ENCODE measurements around the gene STMN3. TPM values are rescaled to one million over a fixed set of nuclear protein-coding genes. Genes with fewer than 3 reads are reported as not detected.

STMN3 gene
- total RNA-seq, 4 donors from 2014 or later: 2.4 to 6.4 (median 4.7) TPM

DNA sequence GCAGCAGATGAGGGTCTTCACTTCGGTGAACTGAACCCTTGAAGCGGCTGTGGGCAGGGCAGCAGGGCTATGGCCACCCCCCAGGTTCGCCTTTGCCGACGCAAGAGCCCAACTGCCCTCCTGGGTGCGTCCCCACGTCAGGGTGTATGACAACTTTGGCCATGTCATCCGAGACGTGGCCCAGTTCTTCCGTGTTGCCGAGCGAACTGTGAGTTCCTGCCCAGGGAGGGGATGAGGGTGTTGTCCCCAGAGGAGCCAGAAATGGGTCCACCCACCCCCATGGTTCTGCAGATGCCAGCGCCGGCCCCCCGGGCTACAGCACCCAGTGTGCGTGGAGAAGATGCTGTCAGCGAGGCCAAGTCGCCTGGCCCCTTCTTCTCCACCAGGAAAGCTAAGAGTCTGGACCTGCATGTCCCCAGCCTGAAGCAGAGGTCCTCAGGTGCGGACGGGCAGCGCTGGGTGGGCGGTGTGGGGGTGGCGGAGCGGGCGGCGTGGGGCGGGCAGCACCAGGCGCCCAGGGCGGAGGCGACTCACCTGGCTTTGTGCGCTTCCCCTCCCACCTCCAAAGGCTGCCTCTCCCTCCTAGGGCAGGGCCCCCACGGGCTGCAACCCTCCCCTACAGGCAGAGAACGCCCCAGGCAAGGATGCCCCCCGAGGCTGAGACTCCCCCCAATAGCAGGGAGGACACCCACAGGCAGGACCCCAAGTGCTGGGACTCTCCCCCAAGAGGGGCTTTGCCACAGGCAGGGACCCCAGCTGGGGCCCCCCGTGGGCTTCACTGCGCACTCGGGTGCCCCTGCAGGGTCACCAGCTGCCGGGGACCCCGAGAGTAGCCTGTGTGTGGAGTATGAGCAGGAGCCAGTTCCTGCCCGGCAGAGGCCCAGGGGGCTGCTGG is 37.0 kb upstream of the STMN3 start:
- TF ChIP-seq, protein P1, sequence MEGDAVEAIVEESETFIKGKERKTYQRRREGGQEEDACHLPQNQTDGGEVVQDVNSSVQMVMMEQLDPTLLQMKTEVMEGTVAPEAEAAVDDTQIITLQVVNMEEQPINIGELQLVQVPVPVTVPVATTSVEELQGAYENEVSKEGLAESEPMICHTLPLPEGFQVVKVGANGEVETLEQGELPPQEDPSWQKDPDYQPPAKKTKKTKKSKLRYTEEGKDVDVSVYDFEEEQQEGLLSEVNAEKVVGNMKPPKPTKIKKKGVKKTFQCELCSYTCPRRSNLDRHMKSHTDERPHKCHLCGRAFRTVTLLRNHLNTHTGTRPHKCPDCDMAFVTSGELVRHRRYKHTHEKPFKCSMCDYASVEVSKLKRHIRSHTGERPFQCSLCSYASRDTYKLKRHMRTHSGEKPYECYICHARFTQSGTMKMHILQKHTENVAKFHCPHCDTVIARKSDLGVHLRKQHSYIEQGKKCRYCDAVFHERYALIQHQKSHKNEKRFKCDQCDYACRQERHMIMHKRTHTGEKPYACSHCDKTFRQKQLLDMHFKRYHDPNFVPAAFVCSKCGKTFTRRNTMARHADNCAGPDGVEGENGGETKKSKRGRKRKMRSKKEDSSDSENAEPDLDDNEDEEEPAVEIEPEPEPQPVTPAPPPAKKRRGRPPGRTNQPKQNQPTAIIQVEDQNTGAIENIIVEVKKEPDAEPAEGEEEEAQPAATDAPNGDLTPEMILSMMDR (IDR thresholded peaks at IDR 0.05; ENCODE audit: low read depth): no peak

DNA sequence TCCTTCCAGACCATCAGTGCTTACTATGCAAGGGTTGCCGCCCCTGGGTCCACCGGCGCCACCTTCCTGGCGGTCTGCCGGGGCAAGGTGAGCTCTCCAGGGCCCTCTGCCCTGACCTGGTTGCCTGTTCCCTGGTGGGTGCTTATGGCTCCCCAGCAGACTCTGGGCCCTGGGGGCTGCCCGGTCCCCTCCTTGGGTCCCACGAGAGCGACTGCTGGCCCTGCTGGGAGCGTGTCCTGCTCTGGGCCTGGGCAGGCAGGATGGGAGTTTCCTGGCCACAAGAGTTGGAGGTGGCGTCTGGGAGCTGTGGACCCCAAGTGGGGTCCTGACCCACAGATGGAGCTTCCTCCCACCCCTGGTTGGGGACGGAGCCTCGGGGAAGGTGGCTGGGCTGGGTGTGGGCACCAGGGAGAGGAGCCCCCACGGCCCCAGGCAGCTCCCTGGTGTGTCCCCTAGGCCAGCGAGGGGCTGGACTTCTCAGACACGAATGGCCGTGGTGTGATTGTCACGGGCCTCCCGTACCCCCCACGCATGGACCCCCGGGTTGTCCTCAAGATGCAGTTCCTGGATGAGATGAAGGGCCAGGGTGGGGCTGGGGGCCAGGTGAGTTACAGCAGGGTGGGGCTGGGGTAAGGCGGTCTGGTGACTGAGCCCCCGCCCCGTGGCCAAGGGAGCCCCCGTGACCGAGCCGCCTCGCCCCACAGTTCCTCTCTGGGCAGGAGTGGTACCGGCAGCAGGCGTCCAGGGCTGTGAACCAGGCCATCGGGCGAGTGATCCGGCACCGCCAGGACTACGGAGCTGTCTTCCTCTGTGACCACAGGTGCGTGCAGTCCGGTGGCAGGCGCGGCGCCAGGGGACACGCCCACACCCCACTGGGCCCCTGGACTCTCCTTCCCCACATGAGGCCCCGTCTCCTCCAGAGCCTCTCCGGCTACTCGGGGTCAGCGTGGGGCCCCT is 36.1 kb upstream of the STMN3 start:
- TF ChIP-seq, protein P1 (IDR thresholded peaks at IDR 0.05; ENCODE audit: low read depth): no peak

DNA sequence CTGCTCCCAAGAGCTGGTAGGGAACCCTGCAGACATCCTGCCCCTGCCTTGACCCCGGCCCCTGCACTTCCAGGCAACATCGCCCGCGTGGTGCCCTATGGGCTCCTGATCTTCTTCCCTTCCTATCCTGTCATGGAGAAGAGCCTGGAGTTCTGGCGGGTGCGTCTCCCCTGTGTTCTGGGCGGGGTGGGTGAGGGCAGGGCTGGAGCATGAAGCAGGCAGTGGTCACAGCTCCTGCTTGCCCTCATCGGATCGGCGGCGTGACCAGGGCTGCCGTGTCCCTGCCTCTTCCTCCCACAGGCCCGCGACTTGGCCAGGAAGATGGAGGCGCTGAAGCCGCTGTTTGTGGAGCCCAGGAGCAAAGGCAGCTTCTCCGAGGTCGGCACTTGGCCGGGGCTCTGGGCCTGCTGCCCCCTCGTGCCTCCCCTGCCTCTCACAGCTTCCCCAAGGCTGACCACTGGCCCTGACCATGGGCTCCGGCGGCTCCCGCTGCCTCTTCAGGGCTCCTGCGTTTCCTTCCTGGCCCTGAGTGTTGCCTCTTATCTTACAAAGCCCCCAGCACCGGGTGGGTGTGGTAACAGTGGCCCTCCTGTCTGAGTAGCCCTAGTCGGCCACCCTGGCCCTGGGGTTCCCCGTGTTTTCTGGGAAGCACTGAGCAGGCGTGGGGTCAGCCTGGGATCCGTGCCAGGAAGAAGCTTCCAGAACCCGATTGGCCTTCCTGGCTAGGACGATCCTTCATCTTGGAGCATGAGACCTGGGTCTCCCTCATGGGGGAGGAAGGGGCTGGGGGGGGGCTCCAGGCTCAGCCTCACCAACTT is 35.2 kb upstream of the STMN3 start:
- TF ChIP-seq, protein P1 (IDR thresholded peaks at IDR 0.05; ENCODE audit: low read depth): no peak

DNA sequence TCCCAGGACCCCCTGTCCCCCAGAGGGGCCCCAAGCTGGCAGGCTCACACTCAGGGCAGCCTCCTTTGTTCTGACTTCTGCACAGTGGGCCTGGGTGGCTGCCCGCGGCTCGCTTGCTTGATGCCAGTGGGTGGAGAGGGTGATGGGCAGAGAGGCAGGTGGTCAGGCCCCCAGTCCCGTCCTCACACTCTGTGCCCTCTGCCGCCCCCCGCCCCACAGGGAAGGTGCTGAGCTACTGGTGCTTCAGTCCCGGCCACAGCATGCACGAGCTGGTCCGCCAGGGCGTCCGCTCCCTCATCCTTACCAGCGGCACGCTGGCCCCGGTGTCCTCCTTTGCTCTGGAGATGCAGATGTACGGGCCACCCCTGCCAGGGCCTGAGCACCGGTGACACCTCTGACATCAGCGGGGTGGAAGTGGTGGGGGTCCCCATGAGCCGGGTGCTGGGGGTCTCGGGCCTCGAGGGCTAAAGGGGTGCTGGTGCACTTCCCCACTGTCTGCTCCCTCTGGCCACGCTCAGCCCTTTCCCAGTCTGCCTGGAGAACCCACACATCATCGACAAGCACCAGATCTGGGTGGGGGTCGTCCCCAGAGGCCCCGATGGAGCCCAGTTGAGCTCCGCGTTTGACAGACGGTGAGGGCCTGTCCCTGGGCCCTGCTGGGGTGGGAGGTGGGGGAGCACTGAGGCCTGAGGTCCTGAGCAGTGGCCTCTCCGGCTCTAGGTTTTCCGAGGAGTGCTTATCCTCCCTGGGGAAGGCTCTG is 34.4 kb upstream of the STMN3 start:
- TF ChIP-seq, protein P1 (IDR thresholded peaks at IDR 0.05; ENCODE audit: low read depth): no peak

DNA sequence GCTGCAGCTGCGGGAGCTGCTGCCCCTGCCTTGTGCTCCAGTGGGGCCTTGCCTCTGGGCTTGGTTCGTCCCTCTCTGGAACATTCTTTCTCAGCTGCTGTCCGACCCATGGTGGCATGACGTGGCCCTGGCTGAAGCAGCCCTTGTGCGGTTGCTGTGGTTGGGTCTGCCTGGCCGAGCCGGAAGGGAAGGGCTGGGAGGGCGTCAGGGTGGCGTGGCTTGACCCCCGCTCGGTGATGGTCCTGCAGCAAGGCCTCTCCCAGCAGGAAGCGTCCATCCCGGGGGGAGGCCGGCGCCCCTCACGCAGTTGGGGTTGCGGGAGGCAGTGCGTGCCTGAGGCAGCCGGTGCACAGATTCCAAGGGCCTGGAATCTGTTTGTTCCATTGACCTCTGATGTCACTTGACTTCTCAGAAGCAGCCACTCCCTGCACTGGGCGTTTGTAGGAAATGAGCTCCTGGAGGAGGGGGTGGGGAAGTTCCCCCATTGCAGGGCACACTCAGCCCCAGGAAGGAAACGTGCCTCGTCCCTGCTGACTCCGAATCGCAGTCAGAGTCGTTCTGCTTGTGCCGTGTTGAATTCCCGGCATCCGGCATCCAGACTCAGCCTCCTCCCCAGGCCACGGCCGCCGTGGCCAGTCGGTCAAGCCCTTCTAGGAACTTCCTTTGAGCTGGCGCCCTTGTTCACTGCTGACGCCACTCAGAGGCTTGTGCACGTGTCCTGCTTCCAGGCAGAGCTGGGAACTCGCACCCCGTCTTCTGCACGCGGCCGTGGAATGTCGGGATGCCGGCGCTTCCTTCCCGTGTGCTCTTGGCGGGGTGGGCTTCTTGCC is 33.5 kb upstream of the STMN3 start:
- TF ChIP-seq, protein P1 (IDR thresholded peaks at IDR 0.05; ENCODE audit: low read depth): no peak

DNA sequence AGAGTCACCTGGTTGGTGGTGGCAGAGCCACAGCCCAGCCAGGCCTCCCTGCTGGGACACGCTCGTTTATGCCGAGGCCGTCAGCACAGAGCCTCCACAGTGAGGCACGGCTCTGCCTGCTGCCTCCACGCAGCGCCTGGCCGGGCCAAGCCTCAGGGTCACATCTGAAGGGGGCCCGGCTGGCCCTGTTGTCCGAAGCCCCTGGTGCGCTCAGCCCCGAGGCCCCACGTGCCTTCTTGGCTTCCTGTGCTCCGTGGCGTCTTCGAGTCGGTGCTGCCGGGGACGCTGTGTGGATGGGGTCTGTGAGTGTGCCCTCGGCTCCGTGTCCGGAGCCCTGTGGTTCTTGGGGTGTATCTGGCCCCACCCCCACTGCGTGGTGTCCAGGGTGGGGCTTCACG is 32.9 kb upstream of the STMN3 start:
- TF ChIP-seq, protein P1 (IDR thresholded peaks at IDR 0.05; ENCODE audit: low read depth): no peak
